ENCODE data around the gene CDH15.
A peak's percentile ranks its signal among the peaks of the same experiment; 100 is the strongest.
"Not testable (repeated sequence)": the region's sequence is repeated elsewhere in the genome, so short reads cannot be mapped to it uniquely, and the experiment has no call there.

The CDH15 gene

GRCh38 chr16:89187770-89188392 is 16.3 kb downstream of the CDH15 start:
- DNase-seq (ENCODE audit: low read depth) = no peak

DNA sequence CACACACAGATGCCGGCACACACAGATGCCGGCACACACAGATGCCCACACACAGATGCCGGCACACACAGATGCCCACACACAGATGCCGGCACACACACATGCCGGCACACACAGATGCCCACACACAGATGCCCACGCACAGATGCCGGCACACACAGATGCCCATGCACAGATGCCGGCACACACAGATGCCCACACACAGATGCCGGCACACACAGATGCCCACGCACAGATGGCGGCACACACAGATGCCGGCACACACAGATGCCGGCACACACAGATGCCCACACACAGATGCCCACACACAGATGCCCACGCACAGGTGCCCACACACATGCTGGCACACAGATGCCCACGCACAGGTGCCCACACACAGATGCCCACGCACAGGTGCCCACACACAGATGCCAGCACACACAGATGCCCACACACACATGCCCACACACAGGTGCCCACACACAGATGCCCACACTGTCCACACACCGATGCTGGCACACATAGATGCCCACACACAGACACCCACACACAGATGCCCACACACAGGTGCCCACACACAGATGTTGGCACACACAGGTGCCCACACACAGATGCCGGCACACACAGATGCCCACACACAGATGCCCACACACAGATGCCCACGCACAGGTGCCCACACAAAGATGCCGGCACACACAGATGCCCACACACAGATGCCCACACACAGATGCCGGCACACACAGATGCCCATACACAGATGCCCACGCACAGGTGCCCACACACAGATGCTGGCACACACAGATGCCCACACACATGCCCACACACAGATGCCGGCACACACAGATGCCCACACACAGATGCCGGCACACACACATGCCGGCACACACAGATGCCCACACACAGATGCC is 17.2 kb downstream of the CDH15 start:
- not testable (repeated sequence) for DNase-seq (ENCODE audit: low read depth)

DNA sequence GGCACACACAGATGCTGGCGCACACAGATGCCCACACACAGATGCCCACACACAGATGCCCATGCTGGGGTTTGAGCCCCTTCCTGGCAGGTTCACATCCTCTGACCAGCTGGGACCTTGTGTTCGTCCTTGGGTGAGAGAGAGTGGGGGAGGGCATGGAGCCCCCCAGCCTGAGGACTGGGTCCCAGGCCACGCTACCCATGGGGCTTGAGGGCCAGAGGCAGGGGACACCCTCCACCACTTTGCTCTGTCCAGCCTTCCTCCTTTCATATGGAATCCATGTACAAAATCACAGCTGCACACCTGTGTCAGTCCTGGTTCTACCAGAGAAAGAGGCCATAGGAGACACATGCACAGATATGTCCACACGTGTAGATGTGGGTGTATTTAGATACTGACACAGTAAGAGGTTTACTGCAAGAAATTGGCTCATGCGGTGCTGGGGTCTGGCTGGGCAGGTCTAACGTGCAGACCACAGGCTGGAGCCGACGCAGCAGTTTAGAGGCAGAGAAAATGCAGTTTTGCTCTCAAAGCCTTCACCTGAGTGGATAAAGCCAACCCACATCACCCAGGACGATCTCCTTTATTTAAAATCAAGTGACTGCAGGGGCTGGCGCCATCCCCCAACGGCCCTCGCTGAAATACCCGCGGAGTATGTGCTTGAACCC is 17.9 kb downstream of the CDH15 start:
- no peak for DNase-seq (ENCODE audit: low read depth)

DNA sequence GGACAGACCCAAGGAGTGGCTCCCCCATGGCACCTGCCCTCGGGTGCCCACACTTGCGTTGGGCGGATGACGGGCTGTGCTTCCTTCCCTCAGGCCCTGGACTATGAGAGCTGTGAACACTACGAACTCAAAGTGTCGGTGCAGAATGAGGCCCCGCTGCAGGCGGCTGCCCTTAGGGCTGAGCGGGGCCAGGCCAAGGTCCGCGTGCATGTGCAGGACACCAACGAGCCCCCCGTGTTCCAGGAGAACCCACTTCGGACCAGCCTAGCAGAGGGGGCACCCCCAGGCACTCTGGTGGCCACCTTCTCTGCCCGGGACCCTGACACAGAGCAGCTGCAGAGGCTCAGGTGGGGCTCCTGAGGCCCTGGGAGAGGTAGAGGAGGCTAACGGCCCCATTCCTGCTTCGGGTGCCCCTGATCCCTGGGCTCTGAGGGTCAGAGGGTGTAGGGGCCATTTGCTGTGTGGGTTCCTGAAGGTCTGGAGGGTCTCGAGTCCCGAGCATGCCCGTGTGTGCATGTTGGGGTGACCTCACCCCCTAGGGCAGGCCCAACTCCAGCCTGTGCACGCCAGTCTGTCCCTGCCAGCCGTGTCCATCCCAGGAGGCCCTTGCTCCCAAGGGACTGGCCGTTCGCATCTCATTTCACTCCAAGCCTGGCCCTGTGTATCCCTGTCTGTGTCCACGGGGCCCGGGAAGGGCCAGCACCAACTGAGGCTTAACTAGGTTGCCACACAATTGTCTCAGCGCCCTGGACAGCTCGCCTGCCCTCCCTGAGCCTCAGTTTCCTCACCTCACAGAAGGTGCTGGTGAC is 18.8 kb downstream of the CDH15 start:
- no peak for DNase-seq (ENCODE audit: low read depth)

DNA sequence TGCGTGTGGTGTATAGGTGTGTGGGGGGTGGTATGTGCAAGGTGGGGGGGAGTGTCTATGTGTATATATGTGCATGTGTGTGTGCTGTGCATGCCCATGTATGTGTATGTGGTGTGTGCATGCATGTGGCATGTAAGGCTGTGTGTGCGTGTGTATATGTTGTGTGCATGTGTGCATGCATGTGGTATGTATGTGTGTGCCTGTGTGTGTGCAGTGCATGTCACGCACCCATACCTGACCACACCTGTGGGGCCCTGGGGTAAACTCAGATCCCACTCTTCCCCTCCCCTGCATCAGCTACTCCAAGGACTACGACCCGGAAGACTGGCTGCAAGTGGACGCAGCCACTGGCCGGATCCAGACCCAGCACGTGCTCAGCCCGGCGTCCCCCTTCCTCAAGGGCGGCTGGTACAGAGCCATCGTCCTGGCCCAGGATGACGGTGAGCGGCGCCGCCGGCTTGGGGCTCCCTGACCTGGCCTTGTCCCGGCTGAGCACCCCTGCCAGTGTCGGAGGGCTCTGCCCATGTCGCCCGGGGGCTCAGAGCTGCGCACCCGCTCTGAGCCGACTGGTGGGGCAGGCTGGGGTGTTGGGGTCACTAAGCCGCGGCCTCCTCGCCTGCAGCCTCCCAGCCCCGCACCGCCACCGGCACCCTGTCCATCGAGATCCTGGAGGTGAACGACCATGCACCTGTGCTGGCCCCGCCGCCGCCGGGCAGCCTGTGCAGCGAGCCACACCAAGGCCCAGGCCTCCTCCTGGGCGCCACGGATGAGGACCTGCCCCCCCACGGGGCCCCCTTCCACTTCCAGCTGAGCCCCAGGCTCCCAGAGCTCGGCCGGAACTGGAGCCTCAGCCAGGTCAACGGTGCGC is 19.7 kb downstream of the CDH15 start:
- no peak for DNase-seq (ENCODE audit: low read depth)

DNA sequence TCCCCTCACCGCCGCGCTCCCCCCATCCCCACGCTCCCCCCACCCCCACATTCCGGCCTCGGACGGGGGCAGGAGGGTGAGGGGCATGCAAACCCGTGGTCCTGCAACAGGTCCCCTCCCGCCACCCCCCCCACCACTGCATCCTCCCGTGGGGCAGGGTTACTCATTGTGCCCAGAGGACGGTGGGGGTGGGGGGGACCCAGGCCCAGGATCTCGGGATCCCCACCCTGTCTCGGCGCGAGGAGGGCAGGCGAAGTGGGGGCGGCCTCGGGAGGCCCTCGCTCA is 20.3 kb downstream of the CDH15 start:
- no peak for DNase-seq (ENCODE audit: low read depth)

GRCh38 chr16:89192186-89192955 is 20.8 kb downstream of the CDH15 start:
- peak; percentile 78 for DNase-seq (ENCODE audit: low read depth)

DNA sequence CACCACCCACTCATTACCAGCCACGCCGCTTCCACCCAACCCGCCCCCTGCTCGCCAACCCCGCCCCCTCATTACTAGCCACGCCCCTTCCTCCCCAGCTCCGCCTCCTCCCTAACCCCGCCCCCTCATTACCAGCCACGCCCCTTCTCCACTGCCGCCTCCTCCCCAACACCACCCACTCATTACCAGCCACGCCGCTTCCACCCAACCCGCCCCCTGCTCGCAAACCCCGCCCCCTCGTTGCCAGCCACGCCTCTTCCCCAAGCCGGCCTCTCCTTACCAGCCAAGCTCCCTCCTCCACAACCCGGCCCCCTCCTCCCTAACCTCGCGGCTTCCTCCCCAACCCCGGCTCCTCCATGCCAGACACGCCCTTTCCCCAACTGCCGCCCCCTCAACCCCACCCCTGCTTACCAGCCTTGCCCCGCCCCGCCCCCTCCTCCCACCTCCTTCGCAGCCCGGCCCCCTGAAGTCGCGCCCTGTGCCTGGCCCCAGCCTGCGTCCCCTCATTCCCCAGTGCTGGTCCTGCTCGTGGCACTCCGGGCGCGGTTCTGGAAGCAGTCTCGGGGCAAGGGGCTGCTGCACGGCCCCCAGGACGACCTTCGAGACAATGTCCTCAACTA is 21.5 kb downstream of the CDH15 start:
- DNase-seq (ENCODE audit: low read depth) = no peak

GRCh38 chr16:89193576-89194293 is 22.2 kb downstream of the CDH15 start:
- no peak for DNase-seq (ENCODE audit: low read depth)

DNA sequence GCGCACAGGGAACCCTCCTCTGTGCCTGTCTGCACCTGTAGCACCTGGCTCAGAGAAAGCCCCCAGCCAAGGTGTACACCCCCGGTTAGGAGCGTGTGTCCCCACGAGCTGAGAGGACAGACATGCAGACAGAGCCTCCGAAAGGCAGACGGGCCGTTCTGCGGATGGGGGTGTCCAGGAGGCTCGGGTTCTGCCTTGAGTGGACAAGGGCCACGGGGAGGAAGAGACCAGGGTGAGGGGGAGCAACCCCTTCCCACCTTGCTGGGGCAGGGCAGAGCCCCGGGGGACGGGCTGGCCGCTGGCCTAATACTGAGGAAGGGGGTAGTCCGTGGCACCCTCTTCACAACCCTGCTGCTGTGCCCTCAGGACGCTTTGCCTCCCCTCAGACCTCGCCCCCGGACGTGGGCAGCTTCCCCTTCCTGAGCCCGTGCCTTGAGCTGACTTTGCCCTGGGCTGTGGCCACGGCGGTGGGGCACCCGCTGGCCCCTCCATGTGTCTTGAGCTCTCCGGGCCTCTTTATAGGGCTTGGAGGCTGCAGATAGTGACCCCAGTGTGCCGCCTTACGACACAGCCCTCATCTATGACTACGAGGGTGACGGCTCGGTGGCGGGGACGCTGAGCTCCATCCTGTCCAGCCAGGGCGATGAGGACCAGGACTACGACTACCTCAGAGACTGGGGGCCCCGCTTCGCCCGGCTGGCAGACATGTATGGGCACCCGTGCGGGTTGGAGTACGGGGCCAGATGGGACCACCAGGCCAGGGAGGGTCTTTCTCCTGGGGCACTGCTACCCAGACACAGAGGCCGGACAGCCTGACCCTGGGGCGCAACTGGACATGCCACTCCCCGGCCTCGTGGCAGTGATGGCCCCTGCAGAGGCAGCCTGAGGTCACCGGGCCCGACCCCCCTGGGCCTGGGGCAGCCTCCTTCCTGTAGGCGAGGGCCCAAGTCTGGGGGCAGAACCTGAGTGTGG is 23.1 kb downstream of the CDH15 start:
- DNase-seq (ENCODE audit: low read depth) = no peak

DNA sequence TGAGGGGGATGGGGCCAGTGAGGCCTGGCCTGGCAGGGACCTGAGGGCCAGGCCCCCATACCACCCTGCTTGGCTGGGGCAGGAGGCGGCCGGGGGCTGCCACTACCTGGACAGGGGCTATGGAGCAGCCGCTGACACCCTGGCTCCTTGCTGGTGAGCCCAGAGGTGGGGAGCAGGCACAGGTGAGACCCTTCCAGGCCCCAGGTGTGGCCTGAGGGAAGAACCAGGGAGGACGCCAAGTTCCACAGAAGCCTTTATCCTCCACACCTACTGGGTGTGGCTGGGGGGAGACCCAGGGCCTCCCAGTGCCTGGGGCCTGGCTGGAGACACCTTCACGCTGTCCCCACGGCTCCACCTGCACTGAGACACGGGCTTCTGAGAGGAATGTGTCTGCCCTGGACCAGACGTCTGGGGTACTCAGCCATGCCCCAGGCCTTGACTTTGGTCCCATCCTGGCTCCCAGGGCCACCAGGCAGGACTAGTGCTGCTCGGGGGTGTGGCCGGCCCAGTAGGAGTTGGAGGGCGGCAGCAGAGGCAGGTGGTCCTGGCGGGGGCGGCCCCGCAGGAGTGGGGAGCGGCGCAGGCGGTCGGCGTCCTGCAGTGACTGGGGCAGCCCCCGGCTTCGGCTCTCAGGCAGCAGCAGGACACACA is 24.1 kb downstream of the CDH15 start:
- DNase-seq (ENCODE audit: low read depth) = no peak

DNA sequence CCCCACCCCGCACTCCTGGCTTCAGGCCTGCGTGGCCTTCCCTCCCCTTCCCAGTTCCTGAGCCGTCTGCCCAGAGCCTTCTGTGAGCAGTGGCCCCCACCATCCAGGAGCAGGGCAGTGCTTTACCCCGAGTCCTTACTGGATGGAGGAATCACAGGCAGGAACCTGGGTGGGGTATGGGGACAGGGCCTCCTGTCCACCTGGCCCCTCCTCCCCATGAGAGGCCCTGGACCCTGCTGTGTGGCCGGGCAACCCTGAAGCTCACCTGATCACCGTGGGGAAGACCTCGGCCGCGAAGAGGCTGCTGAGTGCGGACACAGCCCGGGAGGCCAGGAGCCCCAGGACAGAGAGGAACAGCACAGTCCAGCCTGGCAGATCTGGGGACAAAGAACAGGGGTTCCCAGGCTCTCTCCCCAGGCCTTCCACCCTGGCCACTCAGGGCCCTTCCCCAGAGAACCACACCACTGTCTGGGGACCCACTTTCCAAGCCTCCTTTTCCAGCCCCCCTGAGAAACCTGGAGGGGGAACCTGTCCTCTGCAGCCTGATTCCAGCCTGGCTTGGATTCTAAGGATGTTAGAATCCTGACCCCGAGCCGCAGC is 25.6 kb downstream of the CDH15 start:
- no peak for DNase-seq (ENCODE audit: low read depth)

DNA sequence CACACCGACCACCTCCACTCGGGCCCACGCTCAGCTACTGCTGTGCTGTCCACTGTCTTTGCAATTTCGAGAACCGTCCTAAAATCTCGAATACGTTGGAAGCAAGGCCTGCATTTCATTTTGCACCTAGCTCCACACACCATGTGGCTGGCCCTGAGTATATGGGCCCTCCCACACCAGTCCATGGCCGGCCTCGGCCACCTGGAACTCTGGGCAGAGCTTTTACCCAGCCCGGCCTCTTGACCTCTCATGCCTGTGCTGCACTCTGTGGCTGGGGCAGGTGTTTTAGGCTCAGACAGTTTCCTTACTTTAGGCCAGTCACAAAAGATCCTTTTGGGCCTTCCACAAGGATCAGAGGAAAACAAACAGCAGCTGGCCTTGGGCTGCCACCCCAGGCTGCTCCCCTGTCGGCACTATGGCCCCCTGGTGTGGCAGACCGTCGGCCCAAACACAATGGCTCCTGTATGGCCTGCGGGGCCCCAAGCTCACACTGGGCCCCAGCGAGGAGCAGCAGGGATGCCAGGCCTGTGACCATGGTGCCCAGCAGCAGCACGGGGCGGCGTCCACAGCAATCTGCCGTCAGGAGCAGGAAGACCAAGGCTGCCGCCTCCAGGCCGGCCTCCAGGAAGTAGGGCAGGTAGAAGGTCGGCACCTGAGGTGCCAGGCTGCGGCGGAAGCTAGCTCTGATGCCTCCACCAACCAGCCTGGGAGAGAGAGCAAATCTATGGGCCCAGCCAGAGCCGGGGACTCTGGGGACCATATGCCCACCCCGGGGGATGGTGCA is 26.3 kb downstream of the CDH15 start:
- DNase-seq (ENCODE audit: low read depth) = no peak

DNA sequence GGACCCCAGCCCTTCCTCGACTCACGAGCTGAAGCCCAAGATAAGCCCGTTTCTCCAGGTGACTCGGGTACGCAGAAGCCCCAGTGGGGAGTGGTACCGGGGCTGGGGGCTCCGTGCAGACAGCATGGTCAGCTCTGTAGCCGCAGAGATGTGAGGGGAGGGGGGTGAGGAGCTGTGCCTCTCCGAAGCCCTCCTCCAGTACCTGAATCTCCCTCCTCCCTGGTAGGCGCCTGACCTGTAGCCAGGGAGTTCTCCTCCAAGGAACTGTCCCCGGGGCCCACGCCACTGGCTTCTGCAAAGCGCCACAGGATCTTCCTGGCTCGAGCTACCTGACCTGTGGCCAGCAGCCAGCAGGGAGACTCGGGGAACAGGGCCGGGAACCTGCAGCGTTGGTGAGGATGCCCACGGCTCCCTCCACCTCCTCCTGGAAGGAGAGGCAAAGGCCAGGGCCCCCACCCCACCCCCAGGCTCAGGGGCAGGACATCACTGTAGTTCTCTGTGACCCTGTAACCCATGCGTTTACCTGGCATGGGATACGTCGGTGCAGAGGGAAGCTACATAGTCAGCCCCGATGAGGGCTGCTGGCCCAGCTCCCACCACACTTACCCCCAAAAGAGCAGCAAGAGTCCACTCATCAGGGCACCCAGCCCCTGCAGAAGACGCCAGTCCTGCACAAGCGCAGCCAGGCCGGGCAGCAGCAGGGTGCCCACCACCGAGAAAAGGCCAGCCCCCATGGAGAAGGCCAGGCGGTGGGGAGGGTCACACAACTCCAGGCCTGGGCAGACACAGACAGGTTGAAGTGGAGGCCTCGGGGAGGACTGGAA is 27.1 kb downstream of the CDH15 start:
- no peak for DNase-seq (ENCODE audit: low read depth)

GRCh38 chr16:89199241-89200123 is 27.9 kb downstream of the CDH15 start:
- DNase-seq (ENCODE audit: low read depth) = no peak
